Stomach (tissue), 4 donors: Measurements from ENCODE around the gene RYR1.

ENCODE experiments used
- CTCF ChIP-seq, 7 experiments: fragments of 450-650 bp in 4 of 7; fragments of 200-600 bp in 3 of 7; sonication (generic) in 3 of 7; IDR thresholded peaks; one replicate each; pipeline ENCODE4 v1.5.1; 2016 to 2019; ENCODE audit warnings: antibody characterized with exemption in 7 of 7, control low read depth in 2 of 7, mild to moderate bottlenecking in 1 of 7
- POLR2A ChIP-seq, 4 donors: fragments of 450-650 bp; IDR thresholded peaks; one replicate each; pipeline ENCODE4 v1.6.1; 2016; ENCODE audit warnings: antibody characterized with exemption in 4 of 4, control low read depth in 2 of 4, mild to moderate bottlenecking in 1 of 4, moderate library complexity in 1 of 4
- POLR2AphosphoS5 ChIP-seq, 3 donors: sonication (generic); formaldehyde crosslinking; IDR thresholded peaks; one replicate each; pipeline ENCODE4 v1.6.1; 2016; ENCODE audit warnings: antibody characterized with exemption in 3 of 3

GRCh38 chr19:38583985-38584305, 150.5 kb downstream of the RYR1 start:
- TF ChIP-seq CTCF (IDR thresholded peaks at IDR 0.05) = no peak
- no peak for TF ChIP-seq POLR2AphosphoS5 (IDR thresholded peaks at IDR 0.05)
- TF ChIP-seq POLR2A (IDR thresholded peaks at IDR 0.05) = no peak
